Endothelial cell of umbilical vein (primary cell): Measurements from ENCODE around the gene HDAC7. TPM values are rescaled to one million over a fixed set of nuclear protein-coding genes. Genes with fewer than 3 reads are reported as not detected.
A peak's percentile ranks its signal among the peaks of the same experiment; 100 is the strongest.

Experiments
- BruUV-seq: library from RNA; stranded (reverse); fragments of 400-500 nt; replicated peaks from 2 replicates; lab custom pipeline; 2021; lab: Mats Ljungman, UMichigan
- CTCF ChIA-PET: fragments of 300-600, 350-600 bp; sonication (Branson Sonifier 250); formaldehyde crosslinking; loops from one replicate; lab custom pipeline; 2021; ENCODE audit warnings: antibody characterized with exemption, inconsistent platforms; lab: Charles Lee
- POLR2A ChIA-PET: fragments of 300-600, 350-600 bp; sonication (Branson Sonifier 250); formaldehyde crosslinking; loops from one replicate; lab custom pipeline; 2021; ENCODE audit warnings: antibody characterized with exemption, inconsistent platforms; lab: Charles Lee
- DNase-seq: peaks from one replicate; pipeline ENCODE4 v3.0.0-alpha.2; 2011; ENCODE audit warnings: low read depth, low spot score
- FAIRE-seq: peaks from 2 replicates; lab custom pipeline; 2011; peaks lifted over from hg19 to GRCh38; lab: Jason Lieb, UNC
- H2AFZ ChIP-seq: 2 replicates; pipeline ENCODE4 v1.6.0; 2012; ENCODE audit warnings: low read depth, low read length, control low read depth, inconsistent platforms
- H3K27ac ChIP-seq: 2 replicates; pipeline ENCODE4 v1.5.1; 2011; ENCODE audit warnings: low read depth, mild to moderate bottlenecking, control low read depth, low read length, moderate library complexity; ENCODE audit not compliant: insufficient read depth
- H3K27me3 ChIP-seq, 2 experiments: 2 replicates each; pipeline versions ENCODE4 v1.6.0 to v1.6.1; 2011; ENCODE audit warnings: low read length in 2 of 2, mixed read lengths in 1 of 2; ENCODE audit not compliant: control insufficient read depth in 2 of 2, insufficient read depth in 2 of 2
- H3K36me3 ChIP-seq, 2 experiments: 2 replicates in 1 of 2; 3 replicates in 1 of 2; pipeline ENCODE4 v1.5.1; 2011; ENCODE audit warnings: low read length in 2 of 2, mild to moderate bottlenecking in 1 of 2, moderate library complexity in 1 of 2; ENCODE audit not compliant: control insufficient read depth in 2 of 2, insufficient read depth in 2 of 2; ENCODE audit errors: extremely low read depth in 1 of 2
- H3K4me1 ChIP-seq: 3 replicates; pipeline ENCODE4 v1.5.1; 2011; ENCODE audit warnings: mild to moderate bottlenecking, low read length; ENCODE audit not compliant: control insufficient read depth, insufficient read depth; ENCODE audit errors: extremely low read depth
- H3K4me2 ChIP-seq: 2 replicates; pipeline ENCODE4 v1.6.1; 2011; ENCODE audit warnings: low read length, control low read depth, mixed read lengths; ENCODE audit not compliant: insufficient read depth
- H3K4me3 ChIP-seq, 3 experiments: fragments of 200-600 bp in 1 of 3; sonication (generic), shearing (Covaris generic) in 1 of 3; replicated peaks in 1 of 3; 2 replicates each; pipeline ENCODE4 v1.5.1; 2011 to 2016; ENCODE audit warnings: control low read depth in 3 of 3, low read length in 3 of 3, mild to moderate bottlenecking in 2 of 3, inconsistent platforms in 1 of 3, low read depth in 1 of 3, moderate library complexity in 1 of 3; ENCODE audit not compliant: insufficient read depth in 1 of 3
- H3K79me2 ChIP-seq: 2 replicates; pipeline ENCODE4 v1.6.0; 2012; ENCODE audit warnings: low read length, inconsistent platforms; ENCODE audit not compliant: control insufficient read depth, insufficient read depth
- H3K9ac ChIP-seq: replicated peaks from 2 replicates; pipeline ENCODE3; 2011; ENCODE audit warnings: low read length, control low read depth; ENCODE audit not compliant: insufficient read depth; ENCODE audit errors: extremely low read depth
- H3K9me1 ChIP-seq: replicated peaks from 3 replicates; pipeline ENCODE4 v1.6.0; 2011; ENCODE audit warnings: mild to moderate bottlenecking, low read length; ENCODE audit not compliant: control insufficient read depth, insufficient read depth; ENCODE audit errors: extremely low read depth
- H3K9me3 ChIP-seq: replicated peaks from 2 replicates; pipeline ENCODE4 v1.5.1; 2012; ENCODE audit warnings: low read length, inconsistent platforms; ENCODE audit not compliant: control insufficient read depth, insufficient read depth
- H4K20me1 ChIP-seq: replicated peaks from 2 replicates; pipeline ENCODE3; 2011; ENCODE audit warnings: mild to moderate bottlenecking, low read length; ENCODE audit not compliant: control insufficient read depth, insufficient read depth; ENCODE audit errors: extremely low read depth
- CTCF ChIP-seq, 2 donors: IDR thresholded peaks; 1 replicate in 1 of 2; 2 replicates in 1 of 2; pipeline ENCODE4 v1.5.1; 2011; ENCODE audit warnings: low read length in 2 of 2, mild to moderate bottlenecking in 2 of 2, moderate library complexity in 2 of 2, control low read depth in 1 of 2, inconsistent platforms in 1 of 2, low read depth in 1 of 2; ENCODE audit not compliant: insufficient read depth in 1 of 2; ENCODE audit errors: extremely low read depth in 1 of 2
- EZH2 ChIP-seq: IDR thresholded peaks from 2 replicates; pipeline ENCODE4 v1.6.1; 2012; ENCODE audit warnings: borderline replicate concordance, low read depth, mild to moderate bottlenecking, moderate library complexity, low read length, inconsistent platforms; ENCODE audit not compliant: severe bottlenecking
- FOS ChIP-seq: IDR thresholded peaks from 2 replicates; pipeline ENCODE4 v1.6.1; 2011; ENCODE audit warnings: mild to moderate bottlenecking, low read length, moderate library complexity, borderline replicate concordance; ENCODE audit not compliant: insufficient read depth
- JUN ChIP-seq: IDR thresholded peaks from 2 replicates; pipeline ENCODE4 v1.6.1; 2011; ENCODE audit warnings: borderline replicate concordance, low read depth; ENCODE audit not compliant: insufficient read length, insufficient read depth
- MAX ChIP-seq: IDR thresholded peaks from 2 replicates; pipeline ENCODE4 v1.6.1; 2011; ENCODE audit not compliant: insufficient read depth, insufficient read length
- POLR2A ChIP-seq: IDR thresholded peaks from 2 replicates; pipeline ENCODE4 v1.6.1; 2012; ENCODE audit warnings: low read depth, mild to moderate bottlenecking, control low read depth, low read length
- POLR2AphosphoS5 ChIP-seq: IDR thresholded peaks from 2 replicates; pipeline ENCODE4 v1.6.1; 2012; ENCODE audit warnings: low read depth, mild to moderate bottlenecking, control low read depth, low read length, moderate library complexity; ENCODE audit not compliant: insufficient read depth
- dilution Hi-C: fragments of 300-500 bp; cut with MboI; formaldehyde crosslinking; loops from one replicate; pipeline ENCODE4 v1.15.0; 2019; ENCODE audit warnings: low sequenced_read_pairs; ENCODE audit not compliant: extremely low pct_ligation_motif_present
- intact Hi-C: fragments of 100-400 bp; cut with micrococcal nuclease; formaldehyde crosslinking; loops from one replicate; pipeline ENCODE4 v1.10.0; 2022
- polyA plus RNA-seq, 4 experiments: library from polyadenylated mRNA; depleted of rRNA in 3 of 4; stranded (reverse) in 3 of 4; unstranded in 1 of 4; fragments of >200 nt; gene quantifications; 2 replicates each; pipeline versions ENCODE4 v1.2.1 to v1.2.3, GENCODE V29; 2011 to 2012; ENCODE audit warnings: missing spikeins in 1 of 4
- total RNA-seq: library from RNA; stranded (reverse); gene quantifications from 2 replicates; pipeline ENCODE4 v1.2.3, GENCODE V29; 2021

The HDAC7 gene
- total and polyA plus RNA-seq, 2 donors (not counting 3 experiments of a cell fraction or from before 2014, with no cell fraction given), result 119 to 249 TPM

- intact Hi-C loops, result no loop called here
Measured at GRCh38 chr12:47777741-47778558, 41.8 kb downstream of the HDAC7 start.

More at GRCh38 chr12:47777741-47778558, 41.8 kb downstream of the HDAC7 start:
- Histone ChIP-seq H4K20me1 (no peaks in the 10 kb centered on the region), H3K4me1 (peaks cover 32% of the 10 kb centered on the region), H2AFZ (no peak overlapping the region), H3K27me3 (no peaks in the 10 kb centered on the region), H3K9me1 (no peaks in the 10 kb centered on the region), H3K9me3 (no peaks in the 10 kb centered on the region), H3K9ac (no peak overlapping the region), H3K79me2 (no peaks in the 10 kb centered on the region), H3K4me3 (no peak overlapping the region), H3K4me2 (no peak overlapping the region), H3K27ac (no peak overlapping the region), H3K36me3 (peaks cover 6 to 8% of the 10 kb centered on the region in 2 experiments)
- dilution Hi-C loops, result no loop called here
- POLR2A ChIA-PET, result no interaction called here
- no TSS peak for BruUV-seq
- DNase-seq, result no peak
- CTCF ChIA-PET, result interaction anchor here (0.8 to 10.4 kb wide), 21 partner anchors 8 to 65 kb away, joined by 3 to 244 read pairs (median 4); partner anchors contain the start of gene RAPGEF3
- FAIRE-seq, result no peak
- TF ChIP-seq CTCF (IDR thresholded peaks at IDR 0.05; ENCODE audit: extremely low read depth in 1 of 2, insufficient read depth in 1 of 2, low read depth in 1 of 2, low read length in 2 of 2), result no peak
- TF ChIP-seq JUN, result no peak
- TF ChIP-seq POLR2AphosphoS5, result peak; percentile 49
- TF ChIP-seq FOS, result no peak
- TF ChIP-seq EZH2, result no peak
- TF ChIP-seq MAX, result no peak
- peak; percentile 43 for TF ChIP-seq POLR2A
